Measurements from ENCODE around the gene APP.

DNA sequence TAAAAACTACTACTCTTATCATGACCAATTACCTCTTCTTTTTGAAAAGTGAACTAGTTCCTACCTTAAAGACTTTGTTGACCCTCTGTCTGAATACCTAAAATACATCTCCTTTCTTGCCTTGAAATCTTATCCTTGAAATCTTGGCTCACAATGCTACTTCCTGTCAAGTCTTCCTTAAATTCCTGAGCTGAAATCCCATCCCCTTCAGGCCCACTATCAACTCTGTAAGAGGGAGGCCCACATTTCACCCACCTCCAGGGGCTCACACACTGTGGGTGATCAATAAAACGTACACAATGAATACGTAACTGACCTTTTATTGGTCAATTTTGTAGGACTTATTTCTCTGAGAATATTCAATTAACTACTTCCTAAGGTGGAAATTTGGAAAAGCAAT, 88.0 kb downstream of the APP start:
- no peak for TF ChIP-seq CTCF (IDR thresholded peaks at IDR 0.05)
- TF ChIP-seq ZFX (IDR thresholded peaks at IDR 0.05; ENCODE audit: borderline replicate concordance) = no peak

All from 22Rv1 (cell line).